ENCODE measurements around the gene RNFT2. TPM values are rescaled to one million over a fixed set of nuclear protein-coding genes. Genes with fewer than 3 reads are reported as not detected.
A peak's percentile ranks its signal among the peaks of the same experiment; 100 is the strongest.

RNFT2 gene
- total RNA-seq, 1 donor from 2014 or later, result 2.6 TPM

- DNase-seq (ENCODE audit: low read depth, low spot score), result no peak
Observed at GRCh38 chr12:116878567-116879508, 140.7 kb downstream of the RNFT2 start.

DNA sequence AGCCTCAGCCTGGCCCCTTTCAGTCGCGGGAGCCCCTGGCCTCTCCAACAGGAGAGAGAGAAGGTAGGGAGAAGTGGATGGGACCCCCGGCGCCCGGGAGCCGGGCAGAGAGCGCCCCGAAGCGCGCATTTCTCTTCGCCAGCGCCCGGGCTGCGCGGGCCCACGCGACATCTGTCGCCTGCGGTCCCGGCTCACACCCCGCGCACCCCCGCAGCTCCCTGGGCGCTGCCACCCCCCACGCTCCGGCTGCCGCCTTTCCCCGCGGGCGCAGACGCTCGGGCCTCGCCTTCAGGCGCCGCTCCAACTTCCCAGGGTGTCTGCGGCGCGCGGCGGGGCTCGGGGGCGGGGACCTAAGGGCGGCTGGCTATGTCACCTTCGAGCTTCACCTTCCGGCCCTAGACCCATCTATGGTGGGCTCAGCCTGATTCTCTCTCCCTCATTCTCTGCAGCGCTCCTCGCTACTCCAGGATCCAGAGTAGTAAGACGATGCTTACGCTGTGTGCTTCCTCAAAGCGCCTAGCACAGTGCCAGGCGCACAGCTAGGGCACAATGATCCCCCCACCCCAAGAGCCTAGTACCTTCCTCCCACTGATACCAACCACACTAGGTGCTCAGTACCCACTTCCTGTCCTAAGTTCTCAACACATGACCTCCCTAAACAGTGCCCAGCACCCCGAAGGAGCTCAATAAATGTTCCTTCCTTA lies 141.5 kb downstream of the RNFT2 start:
- no peak for DNase-seq (ENCODE audit: low read depth, low spot score)

DNA sequence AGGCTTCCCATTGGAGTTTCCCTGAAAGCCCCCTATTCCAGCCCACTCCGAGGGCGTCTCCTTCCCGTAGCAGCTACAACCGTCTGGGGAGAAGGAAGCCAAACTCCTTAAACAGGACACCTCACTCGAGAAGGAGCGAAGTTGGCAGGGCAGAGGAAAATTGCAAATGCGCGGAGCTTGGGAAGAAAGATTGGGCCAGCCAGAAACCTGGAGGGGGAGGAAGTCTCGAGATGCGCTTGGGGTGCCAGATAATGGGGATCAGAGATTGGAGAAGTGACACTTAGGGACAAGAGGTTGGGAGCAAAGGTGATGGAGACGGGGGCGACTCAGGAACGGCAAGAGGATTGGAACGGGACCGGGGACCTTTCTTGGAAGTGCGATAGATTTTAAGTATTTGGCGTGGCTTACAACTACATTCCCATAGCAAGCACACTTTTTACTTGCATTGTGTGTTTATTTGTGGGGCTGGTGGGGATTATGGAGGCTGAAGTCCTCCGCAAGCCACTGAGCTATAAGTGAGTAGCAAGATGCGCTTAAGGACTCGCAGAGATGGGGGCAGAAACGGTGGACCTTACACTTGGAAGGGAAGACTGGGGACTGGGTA lies 142.2 kb downstream of the RNFT2 start:
- DNase-seq (ENCODE audit: low read depth, low spot score), result no peak

- no peak for DNase-seq (ENCODE audit: low read depth, low spot score)
Observed at GRCh38 chr12:116880817-116881324, 142.8 kb downstream of the RNFT2 start.

GRCh38 chr12:116881325-116881876 lies 143.3 kb downstream of the RNFT2 start, which contains the start of gene HRK:
Gene HRK, minus strand, starts transcription at chr12:116881441. Its CDS starts 134 bp downstream, at chr12:116881307.
- no peak for DNase-seq (ENCODE audit: low read depth, low spot score)

GRCh38 chr12:116881877-116882507 lies 143.9 kb downstream of the RNFT2 start:
- DNase-seq (ENCODE audit: low read depth, low spot score), result no peak

DNA sequence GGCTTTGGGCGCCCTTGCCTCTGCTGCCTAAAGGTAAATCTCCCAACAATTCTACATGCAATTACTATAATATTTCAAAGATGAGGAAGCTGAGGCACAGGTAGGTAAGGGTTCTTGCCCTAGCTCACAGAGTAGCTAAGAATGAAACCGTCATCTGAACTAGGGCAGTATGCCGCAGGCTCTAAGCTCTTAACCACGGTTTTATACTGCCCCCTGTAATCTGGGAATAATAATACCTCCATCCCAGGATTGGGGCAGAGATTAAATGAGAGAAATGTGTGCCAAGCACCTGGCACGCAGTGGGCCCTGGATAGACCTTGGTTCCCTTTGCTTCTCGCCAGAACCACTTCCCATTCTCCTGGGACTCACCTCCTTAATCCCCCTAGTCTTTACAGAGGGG lies 144.6 kb downstream of the RNFT2 start:
- peak; percentile 4 for DNase-seq (ENCODE audit: low read depth, low spot score)

GRCh38 chr12:116884871-116885270 lies 146.8 kb downstream of the RNFT2 start:
- no peak for DNase-seq (ENCODE audit: low read depth, low spot score)

DNA sequence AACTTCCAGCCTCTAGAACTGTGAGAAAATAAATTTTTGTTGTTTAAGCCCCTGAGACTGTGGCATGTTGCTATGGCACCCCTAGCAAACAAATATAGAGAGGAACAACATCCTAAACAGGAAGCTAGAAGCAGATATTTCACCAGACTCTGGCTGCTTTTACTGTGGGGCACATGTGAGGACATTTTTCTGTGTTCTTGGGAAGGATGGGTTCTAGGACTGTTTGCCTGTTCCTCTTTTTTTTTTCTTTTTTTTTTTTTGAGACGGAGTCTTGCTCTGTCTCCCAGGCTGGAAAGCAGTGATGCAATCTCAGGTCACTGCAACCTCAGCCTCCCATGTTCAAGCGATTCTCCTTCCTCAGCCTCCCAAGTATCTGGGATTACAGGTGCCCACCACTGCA lies 147.4 kb downstream of the RNFT2 start:
- DNase-seq (ENCODE audit: low read depth, low spot score), result no peak

- no peak for DNase-seq (ENCODE audit: low read depth, low spot score)
Observed at GRCh38 chr12:116887244-116887643, 149.1 kb downstream of the RNFT2 start.

DNA sequence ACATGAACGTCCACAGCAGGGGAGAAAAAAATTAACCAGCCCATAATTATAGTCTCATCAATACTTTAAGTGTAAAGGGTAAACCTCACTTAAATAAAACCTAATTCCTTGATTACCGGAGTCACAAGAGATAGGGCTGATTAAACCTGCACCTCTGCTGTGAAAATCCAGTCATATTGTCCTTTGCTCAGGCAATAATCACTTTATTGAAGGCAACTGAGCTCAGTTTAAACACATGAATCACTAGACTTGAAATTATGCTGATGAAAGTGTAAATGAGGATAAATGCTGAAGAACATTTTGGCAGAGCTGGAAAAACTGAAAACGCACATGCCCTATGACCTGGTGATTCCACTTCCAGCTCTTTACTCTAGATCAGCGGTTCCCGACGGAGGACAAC lies 149.8 kb downstream of the RNFT2 start:
- no peak for DNase-seq (ENCODE audit: low read depth, low spot score)

DNA sequence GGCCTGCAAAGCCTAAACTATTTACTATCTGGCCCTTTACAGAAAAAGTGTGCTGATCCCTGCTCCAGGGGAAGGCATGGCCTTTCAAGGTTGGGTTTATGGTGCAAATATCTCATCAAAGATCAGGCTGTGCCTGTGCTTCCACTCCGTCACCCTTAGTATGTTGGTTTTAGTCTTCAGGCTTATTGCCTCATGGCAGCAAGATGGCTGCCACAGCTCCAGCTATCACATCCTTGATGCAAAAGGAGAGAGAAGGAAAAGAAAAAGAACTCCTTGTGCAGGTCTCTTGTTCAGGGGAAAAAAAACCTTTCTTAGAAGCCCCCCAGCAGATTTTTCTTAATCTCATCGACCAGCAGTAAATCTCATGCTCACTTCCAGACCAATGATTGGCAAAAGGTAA lies 152.2 kb downstream of the RNFT2 start:
- DNase-seq (ENCODE audit: low read depth, low spot score), result no peak

GRCh38 chr12:116891019-116891418 lies 152.9 kb downstream of the RNFT2 start:
- no peak for DNase-seq (ENCODE audit: low read depth, low spot score)

DNA sequence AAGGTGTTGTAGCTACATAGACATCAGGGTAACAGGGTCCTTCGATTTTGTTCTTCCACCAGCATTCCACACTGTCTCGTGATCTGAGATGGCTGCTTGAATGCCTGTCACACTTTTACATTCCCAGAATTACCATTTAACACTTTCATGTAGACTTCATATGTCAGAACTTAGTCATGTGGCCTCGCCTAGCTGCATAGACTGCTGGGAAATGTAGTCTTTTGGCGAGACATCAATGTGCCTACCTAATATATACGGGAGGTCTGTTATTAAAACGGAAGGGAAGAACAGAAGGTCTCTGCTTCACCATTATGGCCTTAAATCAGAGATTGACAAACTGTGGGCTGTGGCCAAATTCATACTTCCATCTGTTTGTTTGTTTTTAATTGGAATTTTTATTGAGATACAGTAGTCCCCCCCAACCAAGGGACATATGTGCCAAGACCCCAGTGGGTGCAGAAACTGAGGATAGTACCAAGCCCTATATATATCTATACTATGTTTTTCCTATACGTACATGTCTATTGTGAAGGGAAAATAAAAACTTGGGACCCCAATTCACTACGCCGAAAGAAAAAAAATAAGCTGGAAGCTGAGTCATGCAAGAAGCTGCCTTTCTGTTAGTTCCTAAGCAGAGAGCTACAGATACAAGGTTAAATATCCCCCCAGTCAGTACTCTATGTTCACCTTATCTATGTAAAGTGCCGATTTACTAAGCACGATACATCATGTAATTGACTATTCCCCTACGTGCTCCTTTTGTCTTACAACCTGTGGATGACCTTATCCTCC lies 154.4 kb downstream of the RNFT2 start:
- no peak for DNase-seq (ENCODE audit: low read depth, low spot score)

- DNase-seq (ENCODE audit: low read depth, low spot score), result no peak
Observed at GRCh38 chr12:116894913-116895312, 156.8 kb downstream of the RNFT2 start.

DNA sequence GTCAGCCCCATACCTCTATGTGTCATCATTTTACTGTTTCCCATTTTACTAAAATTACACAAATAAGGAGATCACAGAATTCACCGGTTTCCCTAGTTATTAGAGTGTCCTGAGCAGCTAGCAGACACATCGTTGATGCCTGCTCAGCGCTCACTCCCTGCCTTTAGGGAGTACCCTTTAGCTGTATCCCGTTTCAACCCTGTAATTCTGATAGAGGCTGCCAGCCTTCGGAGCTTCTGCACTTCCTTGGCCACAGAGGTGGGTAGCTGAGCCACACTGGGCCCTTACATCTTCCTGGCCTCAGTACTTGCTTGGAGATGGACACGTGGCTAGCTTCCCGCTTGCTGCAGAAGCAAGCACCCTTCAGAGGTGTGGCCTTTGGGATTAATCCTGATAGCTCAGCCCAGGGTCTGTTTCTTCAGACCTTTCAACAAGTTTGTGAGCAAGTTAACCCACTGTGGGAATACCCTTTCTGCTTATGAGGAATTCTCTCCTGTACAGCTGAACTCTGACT lies 158.4 kb downstream of the RNFT2 start:
- DNase-seq (ENCODE audit: low read depth, low spot score), result no peak

- DNase-seq (ENCODE audit: low read depth, low spot score), result no peak
Observed at GRCh38 chr12:116897476-116897875, 159.4 kb downstream of the RNFT2 start.

DNA sequence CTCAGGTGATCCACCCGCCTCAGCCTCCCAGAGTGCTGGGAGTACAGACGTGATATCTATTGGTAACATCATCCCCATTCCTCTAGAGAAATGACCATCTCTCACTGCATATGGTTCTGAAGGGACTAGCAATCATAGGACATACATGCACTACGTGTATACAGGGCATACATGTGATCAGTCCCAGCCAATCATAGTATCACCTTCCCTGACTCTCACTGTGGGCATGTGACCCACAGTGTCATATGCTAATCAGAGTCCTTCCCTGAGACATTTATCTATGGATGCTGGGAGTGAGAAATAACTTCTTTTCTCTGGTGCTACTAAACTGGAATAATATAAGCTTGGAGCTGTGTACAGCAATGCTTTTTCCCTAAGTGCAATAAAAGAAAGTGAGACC lies 160.6 kb downstream of the RNFT2 start:
- no peak for DNase-seq (ENCODE audit: low read depth, low spot score)

- no peak for DNase-seq (ENCODE audit: low read depth, low spot score)
Observed at GRCh38 chr12:116901612-116902011, 163.5 kb downstream of the RNFT2 start.
